Stimulated activated CD4-positive, alpha-beta T cell treated with anti-CD3 and anti-CD28 coated beads, Interleukin-12 subunit alpha, Interleukin-12 subunit beta, amount 100 ng/mL, for 24 hours (primary cell): ENCODE measurements around the gene IMMP2L.
"Not testable (repeated sequence)": the region's sequence is repeated elsewhere in the genome, so short reads cannot be mapped to it uniquely, and the experiment has no call there.

ENCODE experiments used
- DNase-seq, 2 experiments: peaks; one replicate each; pipeline ENCODE4 v3.0.0-alpha.2; 2020; ENCODE audit warnings: low read depth in 2 of 2

The IMMP2L gene

DNA sequence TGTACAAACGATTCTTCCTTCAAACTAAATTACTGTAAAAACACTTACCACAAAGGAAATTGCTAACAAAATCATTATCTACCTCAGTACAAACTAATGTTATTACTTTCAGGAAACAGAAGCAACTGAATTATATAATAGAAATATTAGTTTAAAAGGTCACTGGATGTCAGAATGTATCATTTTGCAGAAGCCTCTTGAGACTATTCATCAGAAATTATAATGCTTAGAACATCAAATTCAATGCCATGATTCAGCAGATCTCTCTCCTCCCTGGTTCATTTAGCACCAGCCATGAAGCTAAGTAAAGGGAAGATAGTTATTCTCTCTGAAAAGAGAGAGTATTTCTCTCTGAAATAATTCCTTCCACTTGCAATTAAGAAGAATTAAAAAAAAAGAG lies 223.3 kb downstream of the IMMP2L start:
- DNase-seq, result no peak

DNA sequence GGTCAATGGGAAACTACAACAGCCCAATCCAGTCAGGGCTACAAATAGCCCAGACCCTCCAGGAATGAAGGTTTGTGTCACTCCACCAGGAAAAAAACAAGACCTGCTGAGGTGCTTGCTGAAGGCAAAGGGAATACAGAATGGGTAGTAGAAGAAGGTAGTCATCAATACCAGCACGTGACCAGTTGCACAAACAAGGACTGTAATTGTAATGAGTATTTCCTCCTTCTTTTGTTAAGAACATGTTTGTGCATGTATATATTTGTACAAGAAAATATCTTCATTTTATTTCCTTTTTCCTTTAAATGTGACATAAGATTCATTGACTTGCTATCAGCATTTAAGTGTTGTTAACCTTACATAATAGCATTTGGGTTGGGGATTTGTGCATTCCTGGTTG lies 229.3 kb downstream of the IMMP2L start:
- no peak for DNase-seq

DNA sequence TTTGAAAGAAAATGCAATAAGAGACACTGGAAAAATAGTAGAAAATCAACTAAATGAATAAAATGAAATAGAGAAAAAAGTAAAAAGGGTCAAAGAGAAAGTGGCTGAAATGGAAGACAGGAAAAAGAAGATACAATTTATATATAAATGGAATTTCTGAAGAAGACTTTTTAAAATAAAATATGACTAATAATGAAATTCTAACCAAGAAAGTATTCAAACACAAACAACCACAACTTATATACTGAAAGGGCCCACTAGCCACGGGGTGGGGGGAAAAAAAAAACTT lies 232.1 kb downstream of the IMMP2L start:
- no peak for DNase-seq

DNA sequence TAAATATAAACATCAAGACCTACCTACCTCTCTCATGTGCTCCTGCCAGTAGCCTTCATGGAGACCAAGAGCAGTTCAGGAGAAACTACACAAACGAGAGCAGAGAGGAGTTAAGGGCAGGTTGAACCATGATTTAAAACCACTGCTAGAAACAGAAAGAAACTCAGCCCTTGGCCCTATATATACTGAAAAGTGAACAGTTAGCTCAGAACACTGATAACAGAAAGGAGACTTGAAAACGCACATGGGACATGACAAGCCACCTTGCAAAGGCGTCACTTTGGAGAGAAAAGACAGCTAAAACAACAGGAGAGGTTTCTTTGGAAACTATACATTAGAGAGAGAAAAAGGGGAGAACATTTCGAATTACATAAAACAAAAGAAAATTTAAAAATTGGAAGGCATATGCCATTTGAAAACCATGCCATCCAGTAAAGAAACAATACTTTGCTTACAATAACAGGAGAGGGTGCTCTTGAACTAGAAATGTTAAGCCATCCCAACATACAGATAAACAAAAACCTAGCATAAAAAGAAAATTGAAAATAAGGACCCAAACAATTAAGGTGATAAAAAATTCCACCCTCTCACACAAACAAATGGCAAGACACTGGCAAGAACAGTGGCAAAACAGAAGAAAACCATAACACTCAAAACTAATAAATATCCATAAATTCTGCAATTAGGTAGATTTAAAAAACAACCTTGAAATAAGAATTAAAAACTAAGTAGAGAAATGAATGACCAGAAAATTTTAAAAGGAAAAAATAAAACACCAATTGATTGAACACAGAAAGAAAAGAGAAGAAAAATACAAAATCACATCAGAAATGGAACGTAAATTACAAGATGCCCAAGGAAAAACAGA lies 232.7 kb downstream of the IMMP2L start:
- DNase-seq, result no peak

DNA sequence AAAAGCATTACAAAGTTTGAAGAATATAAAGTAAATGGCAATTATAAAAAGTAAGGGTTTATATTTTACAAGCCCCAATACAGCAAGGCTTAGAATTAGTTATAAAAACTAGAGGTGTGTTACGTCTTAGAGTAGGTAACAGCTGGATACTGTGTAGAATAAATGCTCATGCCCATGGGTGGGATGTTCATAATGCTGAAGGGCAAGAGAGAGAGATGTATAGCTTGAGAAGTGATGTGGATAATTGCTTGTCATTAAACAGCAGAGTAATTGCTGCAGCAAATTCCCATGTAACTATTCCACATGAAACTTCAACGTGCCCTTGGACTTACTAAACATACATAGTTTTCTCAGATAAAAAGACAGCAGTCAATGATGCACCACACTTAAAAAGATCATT lies 233.8 kb downstream of the IMMP2L start:
- DNase-seq, result no peak

DNA sequence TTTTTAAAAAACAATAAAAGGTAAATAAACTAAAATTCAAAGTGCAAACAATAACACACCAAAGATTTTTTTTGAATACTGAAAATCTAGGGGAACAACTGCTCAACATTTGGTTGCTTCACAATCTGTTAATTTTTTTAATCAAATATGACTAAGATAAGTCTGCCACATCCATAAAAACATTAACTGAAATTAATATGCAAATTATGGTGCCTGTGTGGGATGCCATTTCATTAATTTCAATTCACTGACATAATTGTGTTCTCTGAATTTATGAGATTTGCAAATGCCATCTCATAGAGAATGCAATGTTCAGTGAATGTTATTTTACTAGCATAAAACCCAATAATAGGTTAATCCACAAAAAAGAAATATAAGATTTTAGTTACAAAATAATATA lies 237.5 kb downstream of the IMMP2L start:
- DNase-seq, result no peak

DNA sequence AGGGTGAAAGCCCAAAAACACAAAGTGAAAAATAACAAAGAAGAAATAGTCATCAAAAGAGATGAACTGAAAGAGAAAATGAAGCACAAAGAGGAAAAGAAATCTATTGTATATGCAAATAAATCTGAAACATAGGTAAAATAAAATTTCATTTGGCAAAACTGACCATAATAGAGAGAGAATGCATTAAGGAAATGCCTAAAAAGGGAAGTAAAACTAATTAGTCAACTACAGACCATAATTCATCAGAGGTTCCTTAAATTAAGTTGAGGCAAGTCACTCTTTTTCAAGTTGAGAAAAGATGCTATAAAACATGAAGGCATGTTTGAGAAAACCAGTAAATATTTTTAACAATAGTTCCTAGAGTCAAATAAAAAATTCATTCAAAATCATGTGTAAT lies 238.1 kb downstream of the IMMP2L start:
- no peak for DNase-seq

DNA sequence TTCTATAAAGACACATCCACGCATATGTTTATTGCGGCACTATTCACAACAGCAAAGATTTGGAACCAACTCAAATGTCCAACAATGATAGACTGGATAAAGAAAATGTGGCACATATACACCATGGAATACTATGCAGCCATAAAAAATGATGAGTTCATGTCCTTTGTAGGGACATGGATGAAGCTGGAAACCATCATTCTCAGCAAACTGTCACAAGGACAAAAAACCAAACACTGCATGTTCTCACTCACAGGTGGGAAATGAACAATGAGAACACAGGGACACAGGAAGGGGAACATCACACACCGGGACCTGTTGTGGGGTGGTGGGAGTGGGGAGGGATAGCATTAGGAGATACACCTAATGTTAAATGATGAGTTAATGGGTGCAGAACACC lies 238.6 kb downstream of the IMMP2L start:
- not testable (repeated sequence) for DNase-seq

DNA sequence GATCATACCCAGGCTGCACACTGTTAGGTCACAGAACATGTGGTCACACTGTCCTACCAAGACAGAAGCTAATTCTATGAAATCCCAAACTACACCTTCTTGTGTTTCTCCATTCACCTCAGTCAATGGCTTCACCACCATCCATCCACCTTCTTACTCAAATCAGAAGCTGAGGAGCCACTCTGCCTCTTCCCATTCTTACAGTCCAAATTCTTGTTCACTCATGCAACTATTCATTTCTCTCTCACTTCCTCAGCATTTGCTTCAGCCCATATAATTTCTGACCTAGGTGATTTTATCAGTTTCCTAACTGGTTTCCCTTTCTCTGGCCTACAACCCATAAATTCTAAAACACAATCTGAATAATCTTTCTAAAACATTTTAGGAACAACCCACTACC lies 242.2 kb downstream of the IMMP2L start:
- no peak for DNase-seq

DNA sequence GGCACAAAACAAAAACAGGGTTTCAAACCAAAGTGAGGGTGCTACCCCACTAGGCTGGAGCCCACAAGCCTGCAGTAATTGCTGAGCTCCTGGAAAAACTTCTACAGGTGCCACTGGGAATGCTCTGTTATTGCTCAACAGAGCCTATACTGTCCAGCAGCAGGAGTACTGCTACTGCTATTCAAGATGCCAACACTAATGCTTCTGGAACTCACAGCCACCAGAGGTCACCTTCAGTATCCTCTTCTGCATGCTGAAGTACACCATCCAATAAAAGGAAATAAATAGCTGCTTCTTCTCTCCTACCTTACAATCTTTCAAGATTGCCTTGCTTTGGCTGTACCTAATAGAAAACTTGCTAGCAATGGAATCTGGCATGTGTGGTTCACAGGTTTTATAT lies 249.3 kb downstream of the IMMP2L start:
- DNase-seq, result no peak

DNA sequence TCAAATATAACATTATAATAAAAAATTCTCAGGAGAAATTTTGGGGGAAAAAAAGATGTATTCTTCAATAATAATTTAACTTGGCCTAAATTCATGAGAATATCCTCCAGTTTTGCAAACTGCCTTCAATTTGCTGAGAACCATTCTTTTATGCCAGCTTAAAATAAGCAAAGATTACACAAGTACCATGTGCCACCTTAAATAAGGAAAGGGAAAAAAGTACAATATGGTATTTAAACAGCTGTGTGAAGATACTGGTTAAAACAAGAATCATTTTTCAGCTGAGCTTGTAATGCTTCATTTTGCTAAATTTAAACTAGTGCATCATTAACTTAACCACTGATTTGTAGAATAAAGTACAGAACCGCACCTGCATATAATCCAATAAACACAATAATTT lies 253.6 kb downstream of the IMMP2L start:
- DNase-seq, result no peak

DNA sequence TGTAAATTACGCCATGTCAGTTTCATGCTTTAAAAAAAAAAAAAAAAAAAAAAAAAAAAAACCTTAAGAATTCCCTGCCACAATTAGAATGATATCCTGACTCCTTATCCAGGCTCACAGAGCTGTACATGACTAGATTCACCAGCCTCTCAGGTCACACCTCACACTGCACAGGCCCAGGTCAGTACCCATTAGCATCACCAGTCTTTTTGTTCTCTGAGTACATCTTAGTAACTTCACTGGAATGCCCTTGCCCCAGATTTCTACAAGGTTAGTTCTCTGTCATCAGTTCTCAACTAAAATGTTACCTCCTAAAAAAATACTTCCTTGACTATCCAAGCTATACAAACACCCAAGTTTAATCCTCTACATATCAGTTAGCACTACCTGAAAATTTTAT lies 260.4 kb downstream of the IMMP2L start:
- DNase-seq, result no peak

DNA sequence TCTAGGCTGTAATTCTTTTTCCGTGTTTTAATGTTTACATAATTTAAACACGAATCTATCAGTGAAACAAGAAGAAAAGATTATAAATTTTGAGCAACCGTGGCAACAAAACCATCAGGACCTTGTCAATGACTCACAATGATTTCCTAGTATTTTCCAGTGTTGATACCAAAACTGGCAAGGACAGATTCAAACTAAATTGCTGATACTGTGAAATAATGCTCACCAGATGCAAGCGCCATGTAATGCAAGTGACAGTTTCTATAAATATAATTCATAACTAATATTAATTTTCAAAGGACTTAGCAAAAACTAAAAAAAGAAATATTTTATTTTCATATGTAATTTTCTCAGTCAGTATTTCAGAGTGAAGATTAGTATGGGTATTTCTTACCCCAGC lies 267.8 kb downstream of the IMMP2L start:
- no peak for DNase-seq

DNA sequence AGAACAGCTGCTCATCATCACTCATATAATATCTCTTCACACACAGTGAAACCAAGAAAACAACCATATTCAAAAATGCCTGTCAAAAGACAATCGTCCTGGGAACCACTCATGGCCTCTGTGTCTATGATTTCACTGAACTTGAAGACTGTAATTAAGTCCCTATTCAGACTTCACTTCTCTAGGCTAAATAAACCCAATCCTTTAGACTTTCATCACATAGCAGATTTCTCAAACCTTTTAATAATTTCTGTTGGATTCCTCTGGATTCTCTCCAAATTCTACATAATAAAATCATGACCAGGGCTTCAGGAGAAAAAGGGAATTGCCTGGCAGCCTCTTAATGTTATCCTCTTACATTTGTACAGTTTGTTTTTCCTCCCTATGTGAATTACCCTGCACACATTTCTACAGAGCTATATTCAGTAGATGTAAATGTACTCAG lies 270.2 kb downstream of the IMMP2L start:
- no peak for DNase-seq

DNA sequence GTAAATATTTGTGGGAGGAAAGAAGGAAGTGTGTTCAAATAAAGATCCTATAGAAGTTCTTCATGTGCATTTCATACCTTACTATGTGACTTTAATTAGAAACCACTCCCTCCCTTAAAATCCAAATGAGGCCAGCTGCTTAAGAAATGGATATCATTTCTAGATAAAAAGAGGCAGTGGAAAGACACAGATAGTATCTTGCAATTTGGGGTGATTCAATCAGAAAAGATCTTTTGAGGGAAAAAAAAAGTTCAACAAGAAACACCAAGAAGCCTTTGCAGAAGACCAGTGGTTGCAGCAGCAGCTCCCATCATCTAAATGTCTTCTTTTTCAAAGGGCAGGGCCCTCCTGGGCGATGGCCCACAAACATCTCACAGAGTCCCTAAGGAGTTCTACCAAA lies 271.3 kb downstream of the IMMP2L start:
- DNase-seq, result no peak

DNA sequence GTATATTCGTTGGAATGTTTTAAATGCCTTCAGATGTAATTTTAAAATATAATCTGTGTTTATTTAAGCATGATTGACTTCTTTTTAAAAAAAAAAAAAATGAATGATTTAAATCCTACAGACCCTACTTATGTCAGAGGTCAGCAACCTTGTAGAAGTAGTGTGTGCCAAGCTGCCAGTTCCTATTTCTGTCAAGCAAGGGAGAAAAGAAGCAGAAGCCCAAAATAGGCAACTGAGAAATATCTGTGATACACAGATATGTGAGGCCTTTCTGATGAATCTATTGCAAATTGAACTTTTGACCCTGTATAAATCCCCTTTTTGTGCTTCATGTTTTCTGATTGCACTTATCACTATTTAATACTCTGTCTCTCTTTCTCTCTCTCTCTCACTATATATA lies 271.9 kb downstream of the IMMP2L start:
- no peak for DNase-seq

DNA sequence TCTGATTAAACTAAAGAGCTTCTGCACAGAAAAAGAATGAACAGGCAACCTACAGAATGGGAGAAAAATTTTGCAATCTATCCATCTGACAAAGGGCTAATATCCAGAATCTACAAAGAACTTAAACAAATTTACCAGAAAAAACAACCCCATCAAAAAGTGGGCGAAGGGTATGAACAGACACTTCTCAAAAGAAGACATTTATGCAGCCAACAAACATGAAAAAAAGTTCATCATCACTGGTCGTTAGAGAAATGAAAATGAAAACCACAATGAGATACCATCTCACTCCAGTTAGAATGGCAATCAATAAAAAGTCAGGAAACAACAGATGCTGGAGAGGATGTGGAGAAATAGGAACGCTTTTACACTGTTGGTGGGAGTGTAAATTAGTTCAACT lies 273.9 kb downstream of the IMMP2L start:
- not testable (repeated sequence) for DNase-seq

DNA sequence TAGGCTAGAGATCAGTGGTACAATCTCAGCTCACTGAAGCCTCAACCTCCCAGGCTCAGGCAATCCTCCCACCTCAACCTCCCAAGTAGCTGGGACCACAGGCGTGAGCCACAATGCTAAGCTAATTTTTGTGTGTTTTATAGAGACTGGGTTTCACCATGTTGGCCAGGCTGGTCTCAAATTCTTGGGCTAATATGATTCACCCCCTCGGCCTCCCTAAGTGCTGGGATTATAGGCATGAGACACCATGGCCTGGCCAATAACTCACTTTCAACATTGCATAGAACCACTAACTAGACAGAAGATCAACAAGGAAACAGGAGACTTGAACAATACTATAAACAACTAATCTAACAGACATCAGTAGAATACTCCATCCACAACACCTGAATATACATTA lies 279.7 kb downstream of the IMMP2L start:
- DNase-seq, result no peak

DNA sequence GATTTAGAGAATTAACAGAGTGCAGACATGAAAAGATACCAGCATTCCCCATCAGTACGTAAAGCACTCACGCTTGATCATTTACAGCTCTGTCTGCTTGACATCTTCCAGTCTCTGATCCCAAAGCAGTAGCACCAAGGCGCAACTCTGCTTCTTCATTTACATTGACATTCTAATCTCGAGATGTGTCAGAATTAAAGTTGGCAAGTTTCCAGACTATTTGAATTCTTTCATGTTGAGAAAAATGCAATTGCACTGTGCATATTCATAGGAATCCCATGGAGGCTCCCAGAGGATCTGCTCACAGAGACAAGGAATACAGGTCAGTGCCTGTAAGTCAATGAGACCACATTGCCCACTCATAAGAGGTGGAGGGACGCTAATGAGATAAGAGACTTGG lies 287.4 kb downstream of the IMMP2L start:
- no peak for DNase-seq

DNA sequence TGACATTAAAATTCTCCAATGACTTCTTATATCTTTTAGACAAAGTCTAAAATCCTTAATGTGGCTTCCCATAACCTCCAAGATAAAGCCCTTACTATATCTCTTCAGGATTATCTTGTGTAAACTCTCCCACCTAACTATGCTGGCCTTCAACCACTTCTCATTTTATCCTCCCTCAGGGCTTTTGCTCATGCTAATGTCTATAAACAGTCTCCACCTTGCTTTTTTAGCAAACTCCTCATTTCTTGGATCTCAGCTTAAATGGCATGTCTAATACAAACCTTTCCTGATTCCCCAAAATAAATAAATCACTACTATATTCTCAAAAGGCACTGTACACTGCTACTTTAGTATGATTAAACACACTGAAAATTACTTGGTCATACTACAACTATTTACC lies 290.2 kb downstream of the IMMP2L start:
- DNase-seq, result no peak

DNA sequence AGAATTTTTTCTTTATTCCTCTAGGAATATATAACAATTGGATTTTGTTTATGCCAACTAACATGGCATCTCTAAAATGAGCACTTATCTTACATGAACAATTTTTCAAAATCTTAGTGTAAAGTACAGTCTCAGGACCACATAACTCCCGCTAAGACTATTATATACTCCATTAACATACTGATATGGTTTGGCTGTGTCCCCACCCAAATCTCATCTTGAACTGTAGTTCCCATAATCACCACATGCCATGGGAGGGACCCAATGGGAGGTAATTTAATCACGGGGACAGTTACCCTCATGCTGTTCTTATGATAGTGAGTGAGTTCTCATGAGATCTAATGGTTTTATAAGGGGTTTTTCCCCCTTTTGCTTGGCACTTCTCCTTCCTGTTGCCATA lies 291.5 kb downstream of the IMMP2L start:
- not testable (repeated sequence) for DNase-seq

DNA sequence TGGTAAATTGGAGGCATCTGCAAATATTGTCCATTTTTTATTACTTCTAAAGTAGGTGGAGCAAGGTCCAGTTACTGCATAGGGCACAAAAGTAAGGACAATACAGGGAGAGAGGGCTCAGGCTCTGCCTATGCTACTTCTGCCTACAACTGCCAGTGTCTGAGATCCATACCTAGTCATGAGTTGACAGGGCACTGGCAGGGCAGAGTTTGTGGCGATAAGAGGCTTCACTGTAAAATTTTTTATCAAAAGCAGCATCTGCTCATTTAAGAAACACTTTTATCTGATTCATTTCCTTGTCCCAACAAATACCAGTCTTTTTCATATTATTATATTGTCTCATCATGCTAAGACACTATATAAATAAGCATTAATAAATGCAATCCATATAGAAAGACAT lies 293.4 kb downstream of the IMMP2L start:
- no peak for DNase-seq

DNA sequence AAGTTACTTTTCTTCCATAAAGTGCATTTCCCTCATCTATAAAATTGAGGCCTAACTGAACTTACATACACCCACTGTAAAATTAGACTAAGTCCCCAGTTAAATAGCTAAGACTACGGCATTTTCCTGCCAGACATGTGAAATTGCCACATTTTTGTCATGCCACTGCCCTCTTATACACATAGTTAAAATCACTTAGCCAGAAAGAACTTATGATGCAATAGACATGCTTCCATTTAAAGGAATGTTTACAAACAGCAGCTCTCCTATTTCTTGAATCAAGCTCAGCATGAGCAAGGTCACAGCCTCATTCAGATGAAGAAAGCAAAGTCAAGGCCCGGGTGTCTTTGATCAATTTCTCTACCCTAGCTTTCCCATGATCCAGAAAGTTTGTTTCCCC lies 295.7 kb downstream of the IMMP2L start:
- no peak for DNase-seq

DNA sequence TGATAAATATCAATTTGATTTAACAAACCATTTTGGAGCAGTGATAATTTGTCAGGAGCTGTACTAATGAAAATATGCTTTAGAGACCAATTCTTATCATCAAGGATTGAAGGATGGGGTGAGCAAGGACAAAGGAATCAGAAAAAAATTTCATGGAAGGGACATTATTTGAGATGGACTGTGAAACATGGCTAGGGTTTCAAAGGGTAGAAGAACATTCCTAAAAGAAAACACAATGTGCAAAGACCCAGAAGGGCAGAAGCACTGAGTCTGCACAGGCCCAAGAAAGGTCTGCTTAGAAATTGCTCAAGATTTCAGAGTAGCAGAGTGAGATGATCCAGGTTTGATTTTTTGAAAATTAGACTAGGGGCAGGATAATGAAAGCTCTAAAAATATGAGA lies 296.9 kb downstream of the IMMP2L start:
- no peak for DNase-seq
